NCI-H2196 (cell line): Measurements from ENCODE around the gene SKI.
A peak's percentile ranks its signal among the peaks of the same experiment; 100 is the strongest.
"Not testable (repeated sequence)": the region's sequence is repeated elsewhere in the genome, so short reads cannot be mapped to it uniquely, and the experiment has no call there.

Experiments used
- DNase-seq: peaks from one replicate; lab custom pipeline; 2025; ENCODE audit not compliant: unreplicated experiment; lab: John Stamatoyannopoulos, UW

Gene SKI

DNA sequence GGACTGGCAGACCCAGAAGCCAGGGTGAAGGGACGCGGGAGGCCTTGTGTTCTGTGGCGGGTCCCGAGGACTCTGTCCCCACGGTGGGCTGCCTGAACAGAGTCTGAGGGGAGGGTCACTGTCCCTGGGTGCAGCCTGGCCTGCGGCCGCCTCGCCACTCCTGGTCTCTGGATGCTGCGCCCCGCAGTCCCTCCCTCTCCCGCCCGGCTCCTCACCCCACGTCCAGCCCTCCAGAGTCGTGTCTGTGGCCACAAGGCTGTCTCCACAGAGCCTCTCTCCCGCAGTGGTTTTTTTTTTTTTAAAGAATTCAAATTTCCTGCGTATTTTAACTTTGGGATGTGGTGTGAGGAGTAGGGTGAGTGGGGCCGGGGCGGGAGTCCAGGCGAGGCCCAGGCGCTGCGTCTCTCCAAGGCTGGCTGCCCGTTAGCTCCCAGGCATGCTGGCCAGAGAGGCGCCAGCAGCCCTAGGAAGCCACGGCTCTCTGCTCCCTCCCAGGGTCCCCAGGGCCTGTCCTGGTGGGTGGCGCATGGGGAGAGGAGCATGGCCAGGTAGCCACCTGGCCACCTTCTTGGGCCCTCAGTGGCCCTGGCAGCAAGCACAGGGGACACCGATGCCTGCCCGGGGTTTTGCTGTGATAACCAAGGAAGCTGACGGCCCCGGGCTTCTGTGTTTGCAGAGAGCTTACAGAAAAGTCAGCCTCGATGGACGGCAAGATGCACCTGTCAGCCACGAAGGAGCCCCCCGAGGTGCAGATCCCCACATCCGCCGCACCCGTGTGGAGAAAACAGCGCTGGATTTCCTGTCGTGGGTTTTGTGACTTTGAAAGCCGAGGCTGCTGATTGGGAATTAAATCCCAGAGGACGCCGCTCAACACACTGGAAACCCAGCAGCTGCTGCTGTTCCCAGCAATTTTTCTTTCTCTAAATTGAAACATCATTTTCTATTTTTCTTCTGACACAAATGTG lies 90.5 kb downstream of the SKI start:
- DNase-seq, result no peak

DNA sequence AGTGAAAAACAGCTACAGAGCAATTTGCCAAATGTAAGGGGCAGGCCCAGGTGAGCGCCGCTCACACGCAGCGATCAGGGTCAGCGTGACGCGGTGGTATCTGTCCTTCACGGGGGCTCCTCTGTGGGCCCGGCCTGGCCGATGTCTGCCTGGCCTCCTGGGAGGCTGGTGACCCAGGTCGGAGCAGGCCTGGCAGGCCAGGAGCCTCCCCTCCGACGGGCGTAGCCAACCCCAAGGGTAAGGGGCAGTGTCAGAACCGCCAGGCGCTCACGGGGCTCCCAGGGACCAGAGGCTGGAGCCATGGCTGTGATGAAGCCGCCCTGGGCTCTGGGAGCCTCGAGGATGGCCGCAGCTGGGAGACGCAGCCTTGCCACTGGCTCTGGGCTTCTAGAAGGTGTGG lies 91.2 kb downstream of the SKI start:
- no peak for DNase-seq

DNA sequence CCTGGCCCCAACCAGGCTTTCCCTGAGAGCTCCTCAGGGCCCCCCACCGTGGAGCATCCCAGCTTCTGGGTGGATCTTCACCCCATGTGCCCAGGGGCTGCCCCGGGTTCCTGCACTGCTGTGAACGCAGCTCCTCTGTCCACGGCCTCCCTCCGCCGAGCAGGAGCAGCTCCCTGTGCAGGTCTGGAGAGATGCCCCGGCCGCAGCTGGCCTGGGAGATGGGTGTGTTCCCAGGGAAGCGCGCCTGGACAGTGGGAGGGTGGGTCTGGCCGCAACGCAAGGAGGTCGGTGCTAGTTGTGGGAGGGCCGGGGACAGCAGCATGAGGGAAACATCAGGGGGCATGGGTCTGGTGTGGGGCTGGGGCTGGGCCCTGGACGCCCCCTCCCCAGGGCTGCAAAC lies 91.9 kb downstream of the SKI start:
- no peak for DNase-seq

DNA sequence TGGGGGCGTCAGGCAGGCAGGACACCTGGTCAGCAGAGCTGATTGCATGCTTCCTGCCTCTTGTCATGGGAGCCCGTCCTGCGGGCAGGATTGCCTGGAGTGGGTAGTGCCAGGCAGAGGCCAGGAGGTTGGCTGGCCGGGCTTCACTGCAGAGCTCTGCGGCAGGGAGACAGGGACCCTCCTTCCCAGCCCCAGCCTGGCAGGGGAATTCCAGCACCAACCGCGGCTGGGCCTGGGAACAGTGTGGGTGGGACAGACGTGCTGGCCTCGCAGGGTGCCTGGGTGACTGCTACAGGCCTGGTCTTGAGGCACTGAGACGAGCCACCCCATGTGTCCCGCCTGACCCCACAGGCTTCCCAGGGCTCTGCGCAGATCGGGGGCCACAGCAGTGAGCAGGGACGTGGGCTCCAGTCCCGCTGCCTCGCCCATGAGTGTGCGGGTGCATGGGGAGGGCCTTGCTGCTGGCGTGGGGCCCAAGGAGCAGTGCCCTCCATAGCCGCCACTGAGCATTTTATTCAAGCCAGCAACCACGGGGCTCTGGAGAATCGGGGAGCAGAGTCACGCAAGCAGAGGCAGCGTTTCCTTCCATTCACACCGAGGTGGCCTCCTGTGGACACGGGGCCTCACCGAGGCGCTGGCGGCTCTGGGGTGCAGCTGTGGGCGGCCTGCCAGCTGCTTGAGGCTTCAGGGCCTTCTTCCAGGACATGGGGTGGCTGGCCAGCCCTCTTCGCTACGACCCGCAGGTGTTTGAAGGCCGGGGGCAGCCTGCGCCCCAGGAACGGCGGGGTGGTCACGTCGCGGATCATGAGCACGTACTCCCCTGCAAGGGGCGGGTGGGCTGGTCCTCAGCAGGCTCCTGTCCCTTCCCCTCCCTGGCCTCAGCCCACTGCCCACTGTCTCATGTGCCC lies 92.9 kb downstream of the SKI start:
- DNase-seq, result no peak

DNA sequence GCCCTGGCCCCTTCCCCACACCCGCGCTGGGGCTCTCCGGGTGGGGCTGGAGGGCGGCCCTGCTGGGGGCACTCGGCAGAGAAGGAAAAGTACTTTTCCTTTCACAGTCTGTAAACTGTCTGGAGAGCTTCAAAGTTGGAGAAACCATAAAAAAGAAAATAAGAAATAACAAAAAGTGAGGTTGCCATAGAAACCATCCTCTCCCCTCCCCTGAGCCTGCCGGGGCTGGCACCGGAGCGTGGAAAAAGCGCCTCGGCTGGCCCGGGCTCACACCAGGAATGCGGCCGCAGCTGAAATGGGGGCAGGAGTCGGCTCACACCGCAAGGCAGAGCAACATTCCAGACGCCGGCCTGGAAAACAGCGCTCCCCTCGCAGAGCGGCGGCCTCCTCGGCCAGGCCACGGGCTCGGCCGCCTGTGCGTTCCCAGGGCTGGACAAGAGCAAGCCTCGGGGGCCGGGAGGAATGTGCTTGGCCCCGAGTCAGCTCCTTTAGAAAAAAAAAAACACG lies 94.0 kb downstream of the SKI start:
- DNase-seq, result peak; percentile 10

DNA sequence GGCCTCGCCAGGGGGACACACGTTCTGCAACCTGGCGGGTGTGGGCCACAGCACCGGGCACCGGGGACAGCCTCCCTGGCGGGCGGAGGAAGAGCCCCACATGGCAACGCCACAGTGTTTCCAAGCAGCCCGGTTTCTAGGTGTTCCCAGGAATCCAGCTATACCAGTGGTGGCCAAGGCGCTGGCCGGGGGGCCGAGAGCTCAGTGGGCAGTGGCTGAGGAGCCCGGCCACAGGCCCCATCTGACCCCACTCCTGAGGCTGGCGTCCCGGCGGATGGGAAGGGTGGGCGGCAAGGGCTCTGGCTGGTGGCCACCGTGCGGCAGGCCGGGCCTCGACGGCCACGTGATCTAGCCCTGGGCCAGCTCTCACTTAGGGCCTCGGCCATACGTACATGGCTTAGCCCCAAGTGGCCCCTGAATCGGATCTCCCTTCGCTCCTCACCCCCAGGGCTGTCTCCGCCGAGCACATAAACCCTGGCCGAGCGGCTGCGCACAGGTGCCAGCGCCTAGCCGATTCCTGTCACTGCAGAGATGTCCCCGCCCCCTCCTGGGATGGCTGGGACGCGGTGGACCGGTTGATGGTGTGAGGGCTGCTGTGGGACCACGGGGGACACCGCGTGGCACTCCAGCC lies 94.6 kb downstream of the SKI start:
- no peak for DNase-seq

DNA sequence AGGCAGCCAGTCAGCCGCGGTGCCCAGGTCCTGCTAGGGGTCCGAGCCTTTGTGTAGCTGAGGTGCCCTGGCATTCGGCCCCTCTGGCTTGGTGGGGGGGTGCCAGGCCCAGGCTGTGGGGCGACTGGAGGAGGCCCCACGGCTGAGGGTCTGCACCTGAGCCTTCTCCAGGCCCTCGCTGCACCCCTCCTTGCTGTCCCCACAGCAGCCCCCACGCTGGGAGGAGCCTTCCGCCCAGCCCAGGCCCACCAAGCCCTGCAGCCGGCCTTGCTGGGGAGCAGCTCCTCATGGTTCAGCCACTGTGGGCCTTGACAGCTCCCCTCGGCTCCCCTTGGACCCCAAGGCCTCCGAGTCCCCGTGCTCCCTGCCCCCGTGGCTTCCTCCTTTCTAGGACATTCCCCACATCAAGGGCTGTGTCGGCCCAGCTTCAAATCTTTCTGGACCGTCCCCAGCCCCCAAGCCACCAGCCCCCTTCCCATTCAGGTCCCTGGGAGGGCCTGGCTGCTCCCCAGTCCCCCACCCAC lies 95.4 kb downstream of the SKI start:
- no peak for DNase-seq

DNA sequence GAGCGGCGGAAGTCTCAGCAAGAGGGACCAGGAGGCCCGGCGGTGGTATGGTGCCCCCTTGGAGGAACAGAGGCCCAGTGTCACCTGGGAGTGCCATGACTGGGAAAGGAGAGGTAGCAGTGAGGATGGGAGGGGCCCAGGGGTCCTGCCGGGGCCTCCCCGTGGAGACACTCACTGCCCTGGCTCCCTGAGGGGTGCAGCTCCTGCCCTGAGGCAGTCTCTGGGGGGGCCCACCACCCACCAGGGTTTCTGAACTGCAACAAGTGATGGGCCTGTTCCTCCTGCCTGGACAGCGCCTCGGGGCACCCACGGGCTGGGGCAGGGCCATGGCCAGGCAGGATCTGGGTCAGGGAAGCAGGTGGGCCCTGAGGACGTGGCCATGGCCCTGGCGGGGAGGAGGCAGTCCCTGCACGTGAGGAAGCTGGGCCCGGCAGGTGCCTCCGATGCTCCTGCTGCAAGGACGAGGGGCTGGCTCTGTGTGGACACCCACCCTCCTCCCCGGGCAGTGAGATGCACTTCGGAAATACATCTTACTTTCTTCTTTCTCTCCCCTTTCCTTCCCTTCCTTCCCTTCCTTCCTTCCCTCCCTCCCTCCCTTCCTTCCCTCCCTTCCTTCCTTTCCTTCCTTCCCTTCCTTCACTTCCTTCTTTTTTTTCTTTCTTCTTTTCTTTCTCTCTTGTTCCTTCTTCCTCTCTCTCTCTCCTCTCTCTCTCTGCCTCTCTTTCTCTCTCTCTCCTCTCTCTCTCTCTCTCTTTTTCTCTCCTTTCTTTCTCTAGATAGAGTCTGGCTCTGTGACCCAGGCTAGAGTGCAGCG lies 96.6 kb downstream of the SKI start:
- no peak for DNase-seq

DNA sequence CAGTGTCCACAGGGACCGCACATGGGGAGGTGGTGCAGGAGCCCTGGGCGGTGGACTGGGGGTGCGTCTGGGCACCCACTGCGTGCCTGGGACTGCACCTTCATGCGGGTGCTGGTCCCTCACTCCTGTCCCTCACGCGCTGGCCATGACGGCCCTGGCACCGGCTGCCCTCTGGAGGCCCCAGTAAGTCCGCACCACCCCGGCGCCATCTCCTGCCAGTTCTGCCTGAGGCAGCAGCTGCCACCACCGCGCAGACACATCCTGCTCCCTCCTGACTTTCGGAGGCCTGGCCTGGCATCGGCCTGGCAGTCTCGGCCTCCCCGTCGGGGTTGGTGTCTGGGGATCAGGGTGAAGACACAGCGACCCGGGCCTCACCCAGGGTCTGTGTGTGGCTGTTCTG lies 98.4 kb downstream of the SKI start:
- DNase-seq, result no peak

DNA sequence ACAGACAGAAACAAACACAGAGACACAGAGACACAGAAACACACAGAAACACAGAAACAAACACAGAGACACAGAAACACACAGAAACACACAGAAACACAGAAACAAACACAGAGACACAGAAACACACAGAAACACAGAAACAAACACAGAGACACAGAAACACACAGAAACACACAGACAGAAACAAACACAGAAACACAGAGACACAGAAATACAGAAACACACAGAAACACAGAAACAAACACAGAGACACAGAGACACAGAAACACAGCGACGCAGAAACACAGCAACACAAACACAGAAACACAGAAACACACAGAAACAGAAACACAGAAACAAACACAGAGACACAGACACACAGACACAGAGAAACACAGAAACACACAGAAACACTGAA lies 99.0 kb downstream of the SKI start:
- DNase-seq, result not testable (repeated sequence)

DNA sequence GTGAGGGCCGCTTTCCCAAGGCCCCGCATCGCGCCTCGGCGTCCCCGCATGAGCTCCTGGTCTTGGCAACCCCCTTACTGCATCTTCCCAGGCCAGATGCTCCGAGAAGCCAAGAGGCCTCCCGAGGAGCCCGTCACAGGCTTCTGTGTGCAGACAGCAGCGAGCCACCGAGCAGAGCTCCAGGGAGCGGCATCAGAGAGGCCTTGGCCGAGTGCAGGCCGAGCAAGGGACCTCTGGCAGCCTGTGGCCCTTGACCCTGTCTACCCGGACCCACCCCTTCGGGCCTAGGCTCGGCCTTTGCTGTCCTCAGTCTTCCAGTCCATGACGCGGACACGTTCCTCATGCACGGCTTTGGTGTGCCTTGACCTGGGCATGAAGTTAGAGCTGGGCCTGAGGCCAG lies 99.7 kb downstream of the SKI start:
- DNase-seq, result no peak

DNA sequence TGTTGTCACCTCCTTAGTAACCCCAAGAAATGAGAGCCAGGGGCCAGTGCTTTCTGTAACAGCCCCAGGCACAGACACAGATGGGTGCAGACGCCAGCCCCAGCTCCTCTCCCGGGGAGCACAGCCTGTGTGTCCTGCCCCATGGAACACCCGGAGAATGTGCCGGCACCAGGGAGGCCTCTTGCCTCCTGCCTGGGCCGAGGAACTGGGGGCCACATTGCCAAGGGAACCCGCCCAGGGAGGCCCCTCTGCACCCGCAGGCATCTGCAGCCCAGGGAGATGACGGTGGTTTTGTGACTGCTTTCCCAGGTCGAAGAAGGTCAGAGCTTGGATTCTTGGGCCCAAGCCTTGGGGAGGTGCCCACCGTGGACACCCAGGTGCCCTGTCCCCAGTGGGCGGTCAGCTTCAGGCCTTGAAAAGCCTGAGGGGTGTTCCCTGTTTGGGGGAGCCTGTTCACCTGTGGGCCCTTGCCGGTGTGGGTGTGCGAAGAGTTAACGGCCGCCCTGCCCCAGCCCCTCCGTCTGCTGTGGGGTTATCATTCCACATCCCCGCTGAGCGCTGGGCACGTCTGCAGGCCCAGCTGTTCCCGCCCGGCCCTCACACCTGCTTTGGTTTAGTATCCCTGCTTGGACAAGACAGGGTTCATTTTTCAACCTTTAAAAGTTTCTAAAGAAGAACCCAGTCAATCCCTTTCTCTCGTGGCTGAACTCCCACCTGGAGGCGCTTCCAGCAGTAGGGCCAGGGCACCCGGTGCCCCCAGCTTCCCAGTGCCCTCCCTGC lies 100.7 kb downstream of the SKI start:
- DNase-seq, result no peak

DNA sequence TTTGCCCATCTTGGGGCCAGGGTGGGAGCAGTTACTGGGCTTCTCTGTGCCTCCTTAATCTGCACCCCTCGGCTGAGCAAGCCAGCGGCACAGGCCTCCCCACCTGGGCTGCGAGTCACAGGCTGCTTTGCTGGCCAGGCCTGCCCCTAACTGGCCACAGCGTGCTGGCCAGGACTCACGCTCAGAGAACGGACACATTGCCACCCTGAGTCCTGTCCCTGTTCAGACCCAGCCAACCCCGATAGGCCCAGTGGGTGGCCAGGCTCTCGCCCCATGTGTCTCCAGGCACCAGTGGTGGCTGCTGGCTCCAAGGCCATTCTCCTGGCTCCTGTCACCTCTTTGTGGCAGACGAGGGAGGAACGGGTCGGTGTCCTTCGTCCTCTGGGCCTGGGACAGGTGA lies 101.9 kb downstream of the SKI start:
- no peak for DNase-seq

DNA sequence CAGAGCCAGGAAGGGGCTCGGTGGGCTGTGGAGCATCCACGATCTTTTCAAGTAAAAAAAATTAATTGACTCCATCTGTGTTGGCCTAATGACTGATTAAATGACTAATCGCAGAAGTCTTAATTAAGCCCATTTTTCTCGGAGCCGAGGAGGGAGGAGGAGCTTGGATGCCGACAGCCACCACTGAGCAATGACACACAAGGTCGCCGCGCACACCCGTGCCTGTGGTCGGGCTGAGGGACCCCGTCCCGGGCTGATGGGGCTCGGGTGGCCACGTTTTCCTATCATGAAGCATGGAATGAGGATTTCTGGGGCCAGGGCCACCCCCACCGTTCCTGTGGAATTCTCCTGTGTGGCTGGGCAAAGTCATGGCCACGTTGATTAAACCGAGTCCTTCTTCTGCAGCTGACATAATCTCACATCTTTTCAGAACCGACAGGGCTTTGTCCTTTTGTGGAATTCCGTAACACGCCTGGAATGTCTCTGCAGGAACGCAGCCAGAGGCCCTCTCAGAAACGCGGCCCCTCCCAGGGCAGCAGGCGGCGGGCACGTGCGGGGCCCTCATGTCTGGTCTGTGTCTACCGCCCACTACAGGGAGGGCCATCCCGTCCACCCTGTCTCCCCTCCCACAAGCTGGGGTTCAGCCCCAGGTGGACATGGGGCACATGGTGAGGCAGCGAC lies 102.5 kb downstream of the SKI start:
- no peak for DNase-seq

DNA sequence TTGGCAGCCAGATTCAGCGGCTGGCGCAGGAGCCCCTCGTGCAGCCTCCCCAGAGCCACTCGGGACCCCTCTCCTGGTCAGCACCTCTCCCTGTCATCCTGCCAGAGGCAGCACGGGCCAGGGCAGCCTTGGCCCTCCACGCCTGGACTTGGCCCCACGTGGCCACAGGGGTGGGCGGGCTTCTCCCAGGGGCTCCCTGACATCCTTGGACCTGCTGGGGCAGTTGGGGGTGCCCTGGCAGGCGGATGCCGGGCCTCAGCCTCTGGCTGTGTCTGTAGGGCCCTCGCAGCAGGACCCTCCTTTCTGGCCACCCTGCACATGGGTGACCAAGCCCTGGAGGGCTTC lies 103.1 kb downstream of the SKI start:
- no peak for DNase-seq

DNA sequence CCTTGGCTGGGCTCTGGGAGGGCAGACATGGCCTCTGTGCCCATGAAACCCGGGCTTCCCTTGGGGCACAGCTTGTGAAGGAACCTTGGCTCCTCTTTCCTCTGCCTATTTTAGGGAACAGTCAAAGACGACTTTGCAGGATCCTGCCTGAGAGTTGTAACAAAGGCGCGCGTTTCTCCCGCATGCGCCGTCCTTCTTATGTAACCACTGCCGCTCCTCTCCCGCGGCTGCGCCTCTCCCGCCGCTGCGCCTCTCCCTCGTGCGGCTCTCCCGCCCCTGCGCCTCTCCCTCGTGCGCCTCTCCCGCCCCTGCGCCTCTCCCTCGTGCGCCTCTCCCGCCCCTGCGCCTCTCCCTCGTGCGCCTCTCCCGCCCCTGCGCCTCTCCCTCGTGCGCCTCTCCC lies 103.5 kb downstream of the SKI start:
- DNase-seq, result not testable (repeated sequence)

DNA sequence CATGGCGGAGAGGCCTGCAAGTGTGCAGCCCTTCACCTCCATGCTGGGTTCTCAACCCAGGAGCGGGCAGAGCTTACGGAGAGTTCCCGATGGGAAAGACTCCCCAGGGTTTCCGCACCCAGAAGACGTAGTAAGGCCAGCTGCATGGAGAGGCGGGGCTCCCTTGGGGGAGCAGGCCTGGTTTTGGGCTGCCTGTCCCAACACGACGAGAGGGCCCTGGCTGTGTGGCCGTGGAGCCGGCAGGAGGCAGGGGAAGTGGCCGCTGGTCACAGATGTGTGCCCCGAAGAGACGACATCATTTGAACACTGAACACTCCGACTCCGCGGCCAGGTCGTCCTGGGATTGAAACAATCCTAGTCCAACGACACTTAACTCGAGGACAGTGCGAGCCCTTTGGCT lies 106.2 kb downstream of the SKI start:
- DNase-seq, result no peak

DNA sequence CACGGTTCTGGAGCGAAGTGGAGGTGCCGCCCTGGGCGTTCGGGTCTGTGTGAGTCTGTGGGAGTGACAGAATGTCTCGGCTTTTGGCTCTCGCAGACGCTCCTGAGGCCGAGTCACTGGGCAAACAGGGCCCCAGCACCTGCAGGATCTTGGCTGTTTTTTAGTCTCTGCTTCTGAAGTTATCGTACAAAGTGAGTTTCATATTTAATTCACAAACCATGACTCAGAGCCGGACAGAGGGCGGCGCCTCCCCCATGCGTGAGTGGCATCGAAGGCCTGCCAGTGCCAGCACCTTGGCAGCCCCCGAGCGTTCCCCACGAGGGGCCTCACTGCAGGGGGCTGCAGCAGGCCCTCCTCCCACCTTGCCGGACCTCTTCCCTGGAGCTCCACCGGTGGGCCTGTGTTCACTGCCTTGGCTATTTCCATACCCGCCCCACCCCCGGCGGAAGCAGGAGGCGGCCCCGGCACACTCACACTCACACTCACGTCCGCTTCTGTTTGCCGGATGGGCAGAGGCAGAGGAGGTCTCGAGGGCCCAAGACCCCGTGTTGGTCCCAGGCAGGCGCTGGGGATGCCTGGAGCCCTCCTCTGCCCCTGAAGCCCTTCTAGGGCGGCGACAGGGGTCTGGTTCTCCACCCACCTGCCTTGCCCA lies 106.9 kb downstream of the SKI start:
- no peak for DNase-seq
